Mucosa of descending colon (tissue), 3 donors: ENCODE results near the gene DHX58. TPM values are rescaled to one million over a fixed set of nuclear protein-coding genes. Genes with fewer than 3 reads are reported as not detected.

Experiments
- ATAC-seq: fragments of 200-7000 bp; cut with Tn5 transposase; one replicate; pipeline ENCODE4 v1.9.1; 2020; ENCODE audit warnings: mild to moderate bottlenecking, moderate library complexity
- DNase-seq, 3 donors: peaks; one replicate each; pipeline ENCODE4 v3.0.0-alpha.2; 2020
- H3K36me3 ChIP-seq: fragments of 200-600 bp; one replicate; pipeline ENCODE4 v1.8.0; 2021; ENCODE audit warnings: low read depth, mild to moderate bottlenecking
- H3K4me1 ChIP-seq: fragments of 200-600 bp; one replicate; pipeline ENCODE4 v1.8.0; 2021; ENCODE audit warnings: low read depth, mild to moderate bottlenecking
- H3K4me3 ChIP-seq: fragments of 200-600 bp; one replicate; pipeline ENCODE4 v1.8.0; 2021; ENCODE audit warnings: mild to moderate bottlenecking
- H3K9me3 ChIP-seq: fragments of 200-600 bp; one replicate; pipeline ENCODE4 v1.8.0; 2021; ENCODE audit warnings: mild to moderate bottlenecking
- intact Hi-C, 2 donors: fragments of 100-400 bp; cut with DNase I in 1 of 2; cut with micrococcal nuclease in 1 of 2; formaldehyde crosslinking; loops; one replicate each; pipeline versions ENCODE4 v1.11.0 to v1.11.1; 2022; cut with DNase I, micrococcal nuclease
- total RNA-seq, 3 donors: library from RNA; stranded (reverse); fragmentation: NEBNext Ultra II Directional in 2 of 3; extraction: Animal tissue kit (Norgen Biotek cat#: 25700) in 2 of 3; gene quantifications; one replicate each; pipeline versions ENCODE4 v1.2.1 to v1.2.4, GENCODE V29; 2021 to 2023
- TF ChIP-seq, protein P1 (sequence below): fragments of 200-600 bp; IDR thresholded peaks from one replicate; pipeline ENCODE4 v1.8.0; 2022; ENCODE audit warnings: antibody characterized with exemption, mild to moderate bottlenecking
- donor health status: DM: no; HTN: no; CAD: no; lungs with moderate emphysema.
- donor health status: DM: no; HTN: no; CAD: no.
- donor health status: DM: no; HTN: yes; CAD: no.

DHX58 gene
- total RNA-seq, 3 donors from 2014 or later = 11.7 to 18.0 (median 14.0) TPM

DNA sequence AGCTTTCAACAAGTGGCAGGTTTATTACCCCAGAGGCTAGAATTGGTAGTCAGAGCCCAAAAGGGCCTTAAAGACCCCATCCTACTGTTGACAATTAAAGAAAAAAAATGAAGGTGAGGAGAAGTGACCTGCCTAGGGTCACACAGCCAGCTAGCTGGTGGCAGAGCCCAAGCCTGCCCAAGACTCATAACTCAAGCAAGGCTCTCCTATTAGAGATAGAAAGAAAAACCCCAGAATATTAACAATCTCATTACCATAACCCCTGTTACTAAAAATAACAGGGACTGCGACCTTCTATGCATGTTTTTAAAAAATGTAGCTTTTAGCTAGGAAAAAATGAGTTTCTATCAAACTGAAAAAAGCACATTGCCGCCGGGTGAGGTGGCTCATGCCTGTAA lies 24.1 kb upstream of the DHX58 start:
- Histone ChIP-seq H3K9me3 (no peaks in the 10 kb centered on the region), H3K36me3 (no peaks in the 10 kb centered on the region), H3K4me3 (no peak overlapping the region), H3K4me1 (peaks cover 51% of the 10 kb centered on the region)
- ATAC-seq = no peak
- DNase-seq = no peak
- intact Hi-C loops = no loop called here
- TF ChIP-seq, protein P1, sequence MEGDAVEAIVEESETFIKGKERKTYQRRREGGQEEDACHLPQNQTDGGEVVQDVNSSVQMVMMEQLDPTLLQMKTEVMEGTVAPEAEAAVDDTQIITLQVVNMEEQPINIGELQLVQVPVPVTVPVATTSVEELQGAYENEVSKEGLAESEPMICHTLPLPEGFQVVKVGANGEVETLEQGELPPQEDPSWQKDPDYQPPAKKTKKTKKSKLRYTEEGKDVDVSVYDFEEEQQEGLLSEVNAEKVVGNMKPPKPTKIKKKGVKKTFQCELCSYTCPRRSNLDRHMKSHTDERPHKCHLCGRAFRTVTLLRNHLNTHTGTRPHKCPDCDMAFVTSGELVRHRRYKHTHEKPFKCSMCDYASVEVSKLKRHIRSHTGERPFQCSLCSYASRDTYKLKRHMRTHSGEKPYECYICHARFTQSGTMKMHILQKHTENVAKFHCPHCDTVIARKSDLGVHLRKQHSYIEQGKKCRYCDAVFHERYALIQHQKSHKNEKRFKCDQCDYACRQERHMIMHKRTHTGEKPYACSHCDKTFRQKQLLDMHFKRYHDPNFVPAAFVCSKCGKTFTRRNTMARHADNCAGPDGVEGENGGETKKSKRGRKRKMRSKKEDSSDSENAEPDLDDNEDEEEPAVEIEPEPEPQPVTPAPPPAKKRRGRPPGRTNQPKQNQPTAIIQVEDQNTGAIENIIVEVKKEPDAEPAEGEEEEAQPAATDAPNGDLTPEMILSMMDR = no peak

DNA sequence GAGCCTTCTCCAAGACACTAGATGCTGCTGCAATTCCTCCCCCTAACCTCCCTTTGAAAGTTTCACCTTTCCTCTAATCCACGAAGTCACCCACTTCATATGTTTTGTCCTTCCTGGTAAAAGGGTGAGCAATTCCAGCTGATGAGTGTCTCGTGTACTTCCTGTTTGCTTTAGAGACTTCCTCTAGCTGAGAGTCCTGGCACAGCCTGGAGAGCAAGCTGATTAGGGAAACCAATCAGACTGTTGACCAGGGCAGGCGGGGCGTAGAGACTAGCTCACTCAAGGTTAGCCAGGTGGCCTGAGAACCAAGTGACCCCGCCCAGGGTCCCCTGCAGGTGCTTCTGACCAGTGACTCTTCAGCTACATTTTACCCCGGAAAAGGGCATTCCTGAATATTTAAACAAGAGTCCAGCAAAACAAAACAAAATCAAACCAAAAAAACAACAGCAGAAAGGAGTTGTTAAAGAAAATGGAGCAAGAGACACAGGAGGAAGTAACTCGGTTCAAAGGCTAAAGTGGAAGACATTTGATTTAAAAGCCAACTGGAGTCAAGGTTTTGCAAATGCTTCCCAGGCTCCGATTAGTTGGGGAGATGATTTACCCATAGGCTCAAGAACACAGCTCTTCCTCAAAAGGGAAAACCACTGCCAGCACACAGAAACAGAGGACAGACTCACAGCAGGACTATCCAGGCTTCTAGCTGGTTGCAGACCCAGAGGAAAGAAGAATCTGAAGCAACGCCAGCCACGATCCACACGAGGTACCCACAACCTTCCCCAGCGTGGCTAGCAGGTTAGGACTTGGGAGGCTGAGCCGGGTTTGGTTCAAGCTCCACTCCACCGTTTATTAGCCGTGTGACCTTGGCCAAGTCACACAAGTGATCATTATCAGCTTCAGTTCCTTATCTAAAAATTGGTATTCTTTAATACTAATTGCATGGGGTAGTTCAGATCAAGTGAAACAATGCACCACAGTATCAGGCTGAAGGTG lies 23.4 kb upstream of the DHX58 start:
- peaks cover 51% of the 10 kb centered on the region for H3K4me1 ChIP-seq
- peak; percentile 90 for ATAC-seq
- intact Hi-C loops = no loop called here
- H3K9me3 ChIP-seq = no peaks in the 10 kb centered on the region
- TF ChIP-seq, protein P1 = no peak
- no peaks in the 10 kb centered on the region for H3K36me3 ChIP-seq
- DNase-seq = peak; percentile 83 to 90 (median 90)
- H3K4me3 ChIP-seq = no peak overlapping the region

DNA sequence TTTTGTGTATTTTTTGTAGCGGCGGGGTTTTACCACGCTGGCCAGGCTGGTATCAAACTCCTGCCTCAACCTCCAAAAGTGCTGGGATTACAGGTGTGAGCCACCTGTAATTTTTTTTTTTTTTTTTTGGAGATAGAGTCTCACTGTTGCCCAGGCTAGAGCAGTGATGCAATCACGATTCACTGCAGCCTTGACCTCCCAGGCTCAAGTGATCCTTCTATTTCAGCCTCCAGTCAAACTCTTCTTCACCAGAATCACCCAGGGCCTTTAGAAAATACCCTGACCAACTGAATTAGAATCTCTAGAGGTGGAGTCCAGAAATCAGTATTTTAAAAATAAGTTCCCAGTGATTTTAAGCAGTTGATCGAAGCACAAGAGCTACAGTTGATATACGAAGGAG lies 22.6 kb upstream of the DHX58 start:
- no peaks in the 10 kb centered on the region for H3K36me3 ChIP-seq
- DNase-seq (no peak), ATAC-seq (no peak)
- TF ChIP-seq, protein P1 = no peak
- H3K9me3 ChIP-seq = no peaks in the 10 kb centered on the region
- H3K4me1 ChIP-seq = peaks cover 51% of the 10 kb centered on the region
- intact Hi-C loops = no loop called here
- H3K4me3 ChIP-seq = no peak overlapping the region

DNA sequence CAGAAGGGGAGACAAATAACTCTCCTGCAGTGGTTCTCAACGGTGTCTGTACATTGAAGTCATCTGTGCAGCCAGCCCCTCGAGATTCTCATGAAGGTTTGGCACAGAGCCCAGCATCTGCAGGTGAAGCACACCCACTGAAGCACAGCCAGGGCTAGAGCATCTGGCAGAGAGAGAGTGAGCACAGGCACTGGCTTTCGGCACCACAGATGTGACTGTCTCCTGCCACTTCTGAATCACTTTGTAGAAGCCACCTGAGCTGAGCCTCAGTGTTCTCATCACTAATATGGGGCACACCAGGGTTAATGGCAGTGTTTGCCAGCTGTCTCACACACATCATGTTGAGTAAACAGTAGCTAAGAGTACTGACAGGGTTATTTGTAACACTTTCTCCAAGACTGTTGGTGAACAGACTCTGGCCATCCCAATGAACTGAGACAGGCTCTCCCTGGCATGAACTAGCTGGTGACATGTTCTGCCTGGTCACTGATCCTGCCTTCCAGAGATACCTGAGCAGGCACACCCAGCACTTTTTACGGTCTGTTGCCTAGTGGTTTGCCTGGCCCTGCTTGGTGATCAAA lies 21.0 kb upstream of the DHX58 start:
- intact Hi-C loops = no loop called here
- TF ChIP-seq, protein P1 = no peak
- peak; percentile 50 for ATAC-seq
- H3K36me3 ChIP-seq = no peaks in the 10 kb centered on the region
- DNase-seq = peak in 2 of 3 donors; percentile 45 to 59
- H3K4me1 ChIP-seq = peaks cover 51% of the 10 kb centered on the region
- no peak overlapping the region for H3K4me3 ChIP-seq
- no peaks in the 10 kb centered on the region for H3K9me3 ChIP-seq

DNA sequence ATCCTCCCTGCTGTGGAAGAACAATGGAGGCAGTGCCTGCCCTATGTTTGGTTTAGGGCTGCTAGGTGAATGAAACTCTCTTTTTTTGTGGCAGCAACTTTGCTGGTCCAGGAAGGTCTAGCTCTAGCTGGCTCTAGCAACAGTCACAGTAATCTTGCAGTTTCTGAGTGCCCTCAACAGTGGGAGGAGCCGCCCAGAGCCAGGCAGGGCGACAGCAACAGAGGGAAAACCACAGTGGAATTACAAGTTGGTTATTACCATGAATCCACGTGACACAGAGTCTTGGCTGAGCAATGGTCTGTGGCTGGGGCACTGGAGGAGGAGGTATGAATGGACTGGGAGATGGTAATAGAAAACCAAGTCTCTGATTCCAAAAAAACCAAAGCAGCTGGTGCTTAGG lies 20.4 kb upstream of the DHX58 start:
- TF ChIP-seq, protein P1 = no peak
- Histone ChIP-seq H3K4me1 (peaks cover 51% of the 10 kb centered on the region), H3K36me3 (no peaks in the 10 kb centered on the region), H3K9me3 (no peaks in the 10 kb centered on the region), H3K4me3 (no peak overlapping the region)
- DNase-seq (peak; percentile 77 to 81 (median 78)), ATAC-seq (peak; percentile 72)
- intact Hi-C loops = no loop called here
